Right cardiac atrium (tissue), 5 donors: ENCODE measurements around the gene ADAP1. TPM values are rescaled to one million over a fixed set of nuclear protein-coding genes. Genes with fewer than 3 reads are reported as not detected.

ENCODE experiments used
- ATAC-seq, 2 donors: fragments of 200-7000 bp; cut with Tn5 transposase; one replicate each; pipeline versions ENCODE4 v1.8.0 to v1.9.1; 2020; ENCODE audit warnings: moderate library complexity in 2 of 2, mild to moderate bottlenecking in 1 of 2
- DNase-seq, 3 donors: peaks; one replicate each; pipeline ENCODE4 v3.0.0-alpha.2; 2020
- H3K27ac ChIP-seq: one replicate; pipeline ENCODE4 v1.5.1; 2013; ENCODE audit warnings: mild to moderate bottlenecking, low read length, control low read depth, moderate library complexity
- H3K27me3 ChIP-seq: one replicate; pipeline ENCODE4 v1.6.1; 2013; ENCODE audit not compliant: control insufficient read depth, insufficient read depth
- H3K4me1 ChIP-seq: one replicate; pipeline ENCODE4 v1.6.1; 2013; ENCODE audit warnings: low read length; ENCODE audit not compliant: control insufficient read depth, insufficient read depth
- H3K4me3 ChIP-seq: one replicate; pipeline ENCODE4 v1.5.1; 2013; ENCODE audit warnings: low read length, control low read depth
- H3K9me3 ChIP-seq: one replicate; pipeline ENCODE4 v1.6.1; 2013; ENCODE audit warnings: low read length; ENCODE audit not compliant: control insufficient read depth
- WGBS: extraction: QIAGEN DNeasy Blood & Tissue Kit; methylation state at CpG from one replicate; pipeline ENCODE4 v1.1.7; 2013; 5-methylcytosine and 5-hydroxymethylcytosine counted together
- intact Hi-C, 4 donors: fragments of 100-400 bp; cut with DNase I; formaldehyde crosslinking; loops; one replicate each; pipeline versions ENCODE4 v1.11.0 to v1.14.0; 2022 to 2023
- polyA plus RNA-seq: library from polyadenylated mRNA; stranded (reverse); fragments of 200-250 nt; gene quantifications from one replicate; pipeline ENCODE4 v1.2.3, GENCODE V29; 2013
- total RNA-seq, 4 donors: library from RNA; stranded (reverse); fragmentation: NEBNext Ultra II Directional; extraction: Animal tissue kit (Norgen Biotek cat#: 25700); gene quantifications; one replicate each; pipeline ENCODE4 v1.2.1, GENCODE V29; 2021
- donor health status: healthy with polysubstance abuse.
- donor health status: DM: no; HTN: yes; CAD: no.
- donor health status: DM: no; HTN: no; CAD: no.
- donor health status: DM: no; HTN: yes; CAD: no; lungs with severe emphysema.
- donor health status: DM: yes; HTN: yes; CAD: no.

Gene ADAP1
- total and polyA plus RNA-seq, 5 donors: 4.8 to 8.4 (median 6.5) TPM

DNA sequence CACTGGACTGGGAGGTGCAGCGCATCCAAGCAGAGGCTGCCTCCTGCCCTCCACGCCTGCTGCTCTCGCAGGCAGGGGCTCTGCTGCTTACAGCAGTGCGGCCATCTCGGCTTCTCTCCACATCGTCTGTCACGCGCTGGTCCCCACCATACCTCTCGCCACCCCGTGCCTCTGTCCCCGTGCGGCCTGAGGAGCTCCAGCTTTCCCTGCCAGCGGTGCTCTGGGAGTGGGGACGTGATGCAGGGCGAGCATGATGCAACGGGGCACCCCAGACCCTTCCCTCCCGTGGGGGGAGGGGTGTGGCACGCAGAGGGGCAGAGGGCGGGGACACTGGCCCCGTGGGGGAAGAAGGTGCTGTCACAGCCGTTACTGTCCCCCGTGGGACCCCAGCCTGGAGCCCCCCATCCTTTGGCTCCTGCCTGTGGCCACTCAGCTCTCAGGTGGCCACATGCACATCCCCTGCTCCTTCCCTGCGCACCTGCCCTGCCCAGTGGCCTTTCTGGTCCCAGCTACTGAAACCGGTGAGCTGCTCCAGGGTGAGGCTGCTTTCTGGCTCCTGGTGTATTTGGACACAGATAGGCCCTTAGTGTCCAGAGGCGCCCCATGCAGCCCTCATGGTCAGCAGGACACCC is 69.1 kb downstream of the ADAP1 start:
- Histone ChIP-seq H3K27me3 (no peaks in the 10 kb centered on the region), H3K4me1 (peaks cover 7% of the 10 kb centered on the region), H3K9me3 (no peaks in the 10 kb centered on the region), H3K27ac (no peak overlapping the region), H3K4me3 (no peak overlapping the region)
- WGBS: 83% methylated on average over 25 of the region's 25 CpGs
- intact Hi-C loops: no loop called here
- no peak for ATAC-seq
- peak in 2 of 3 donors; percentile 46 to 63 for DNase-seq

DNA sequence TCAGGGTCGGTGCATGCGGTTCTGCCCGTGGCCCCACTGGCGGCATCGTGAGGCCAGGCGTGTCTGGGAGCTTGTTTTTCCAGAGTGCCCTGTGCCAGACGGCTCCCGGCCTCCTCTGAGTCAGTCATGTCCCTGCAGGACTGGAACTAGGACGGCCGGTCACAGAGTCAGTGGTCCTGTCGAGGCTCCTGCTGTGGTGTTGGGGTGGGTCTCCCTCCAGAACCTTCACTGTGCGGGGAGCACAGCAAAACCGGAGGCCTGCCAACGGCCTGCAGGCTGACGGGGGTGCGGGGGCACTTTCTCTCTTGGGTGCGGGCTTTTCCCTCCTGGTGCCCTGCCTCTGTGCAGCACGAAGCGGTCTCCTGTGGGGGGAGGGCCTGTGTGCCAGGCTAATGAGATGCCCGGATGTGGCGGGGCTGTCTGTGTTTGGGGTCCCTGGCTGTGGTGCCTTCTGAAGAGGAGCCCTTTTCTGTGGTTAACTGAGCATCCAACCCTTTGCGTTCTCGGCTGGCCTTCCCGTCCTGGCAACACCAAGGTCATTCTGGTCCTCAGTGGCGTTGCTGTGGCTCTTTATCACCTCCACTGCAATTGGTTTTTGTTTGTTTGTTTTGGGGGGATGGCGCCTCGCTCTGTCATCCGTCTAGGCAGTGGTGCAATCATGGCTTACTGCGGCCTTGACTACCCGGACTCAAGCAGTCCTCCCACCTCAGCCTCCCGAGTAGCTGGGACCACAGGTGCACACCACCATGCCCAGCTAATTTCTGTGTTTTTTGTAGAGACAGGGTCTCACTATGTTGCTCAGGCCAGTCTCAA is 70.1 kb downstream of the ADAP1 start:
- WGBS: 89% methylated on average over 31 of the region's 31 CpGs
- H3K4me3 ChIP-seq: no peak overlapping the region
- DNase-seq (peak in 2 of 3 donors; percentile 50 to 51), ATAC-seq (no peak)
- intact Hi-C loops: no loop called here
- no peak overlapping the region for H3K27ac ChIP-seq
- H3K9me3 ChIP-seq: no peaks in the 10 kb centered on the region
- H3K27me3 ChIP-seq: no peaks in the 10 kb centered on the region
- peaks cover 7% of the 10 kb centered on the region for H3K4me1 ChIP-seq

DNA sequence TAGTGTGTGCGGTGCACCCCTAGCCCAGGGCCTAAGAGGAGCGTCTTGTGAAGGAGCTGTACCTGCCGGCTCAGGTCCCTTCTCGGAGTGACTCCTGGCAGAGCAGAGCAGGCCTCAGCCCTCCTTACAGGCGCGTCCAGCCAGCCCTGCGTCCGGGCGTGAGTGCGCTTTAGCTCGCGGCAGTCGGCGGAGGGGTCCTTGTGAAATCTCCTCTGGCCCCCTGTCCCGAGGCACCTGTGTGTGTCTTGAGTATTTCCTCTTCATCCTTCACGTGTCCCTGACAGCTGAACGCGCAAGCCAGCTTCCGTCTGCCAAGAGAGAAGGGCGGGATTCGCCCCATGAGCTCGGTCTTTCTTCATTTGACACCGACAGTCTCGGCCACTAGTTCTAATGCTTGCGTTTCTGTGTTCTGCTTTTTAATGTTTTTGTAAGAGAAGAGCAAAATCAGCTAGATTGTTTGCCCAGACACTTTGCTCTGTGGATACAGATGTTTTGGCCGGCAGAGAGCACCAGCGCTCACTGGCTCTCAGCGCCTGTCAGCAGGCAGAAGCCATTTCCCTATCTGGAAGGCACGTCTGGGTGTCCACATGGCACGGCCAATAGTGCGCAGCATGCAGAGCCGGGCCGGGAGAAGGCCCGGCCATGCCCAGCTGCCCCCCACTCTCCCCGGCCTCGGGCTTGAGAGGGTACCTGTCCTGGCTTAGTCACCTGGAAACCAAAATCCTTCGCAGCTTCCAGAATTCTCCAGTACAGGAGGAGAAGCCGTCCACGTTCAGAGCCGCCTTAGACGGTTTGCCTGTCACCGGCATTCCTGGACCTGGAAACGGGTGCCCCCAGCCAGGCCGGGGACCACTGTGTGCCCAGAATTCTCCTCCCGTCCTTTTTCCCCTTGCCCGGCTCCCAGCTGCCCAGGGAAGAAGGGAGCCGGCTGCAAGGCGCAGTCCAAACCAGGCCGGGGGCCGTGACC is 71.1 kb downstream of the ADAP1 start:
- ATAC-seq (peak in 1 of 2 donors; percentile 35), DNase-seq (peak in 2 of 3 donors; percentile 56 to 61)
- Histone ChIP-seq H3K4me1 (peaks cover 7% of the 10 kb centered on the region), H3K9me3 (no peaks in the 10 kb centered on the region), H3K27ac (no peak overlapping the region), H3K27me3 (no peaks in the 10 kb centered on the region), H3K4me3 (no peak overlapping the region)
- intact Hi-C loops: no loop called here
- 80% methylated on average over 50 of the region's 50 CpGs for WGBS

DNA sequence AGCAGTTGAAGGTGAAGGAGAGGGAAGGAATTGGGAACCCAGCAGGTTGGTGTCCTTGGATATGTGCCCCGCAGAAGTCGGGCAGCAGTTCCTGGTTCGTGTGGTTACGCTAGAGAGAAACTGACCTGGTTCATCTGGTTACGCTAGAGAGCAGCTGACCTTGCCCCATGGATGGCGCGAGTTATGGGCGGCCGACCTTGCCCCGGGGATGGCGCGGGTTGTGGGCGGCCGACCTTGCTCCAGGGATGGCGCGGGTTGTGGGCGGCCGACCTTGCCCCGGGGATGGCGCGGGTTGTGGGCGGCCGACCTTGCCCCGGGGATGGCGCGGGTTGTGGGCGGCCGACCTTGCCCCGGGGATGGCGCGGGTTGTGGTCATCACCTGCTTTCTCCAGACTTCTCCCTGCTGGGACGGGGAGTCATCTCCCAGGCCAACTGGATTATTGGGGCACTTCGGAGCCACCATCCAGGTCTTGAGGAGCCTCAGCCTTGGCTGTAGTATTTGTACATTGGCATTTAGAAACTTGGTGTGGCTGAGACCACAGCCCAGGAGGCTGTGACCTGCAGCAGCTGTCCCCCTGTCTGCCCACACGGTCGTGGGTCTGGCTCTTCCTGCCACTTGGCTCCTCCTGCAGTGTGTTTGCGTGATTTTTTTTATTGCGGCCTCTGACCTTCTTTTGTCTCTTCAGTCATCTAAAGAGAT is 72.0 kb downstream of the ADAP1 start:
- intact Hi-C loops: no loop called here
- H3K27ac ChIP-seq: no peak overlapping the region
- peak in 2 of 3 donors; percentile 30 to 42 for DNase-seq

DNA sequence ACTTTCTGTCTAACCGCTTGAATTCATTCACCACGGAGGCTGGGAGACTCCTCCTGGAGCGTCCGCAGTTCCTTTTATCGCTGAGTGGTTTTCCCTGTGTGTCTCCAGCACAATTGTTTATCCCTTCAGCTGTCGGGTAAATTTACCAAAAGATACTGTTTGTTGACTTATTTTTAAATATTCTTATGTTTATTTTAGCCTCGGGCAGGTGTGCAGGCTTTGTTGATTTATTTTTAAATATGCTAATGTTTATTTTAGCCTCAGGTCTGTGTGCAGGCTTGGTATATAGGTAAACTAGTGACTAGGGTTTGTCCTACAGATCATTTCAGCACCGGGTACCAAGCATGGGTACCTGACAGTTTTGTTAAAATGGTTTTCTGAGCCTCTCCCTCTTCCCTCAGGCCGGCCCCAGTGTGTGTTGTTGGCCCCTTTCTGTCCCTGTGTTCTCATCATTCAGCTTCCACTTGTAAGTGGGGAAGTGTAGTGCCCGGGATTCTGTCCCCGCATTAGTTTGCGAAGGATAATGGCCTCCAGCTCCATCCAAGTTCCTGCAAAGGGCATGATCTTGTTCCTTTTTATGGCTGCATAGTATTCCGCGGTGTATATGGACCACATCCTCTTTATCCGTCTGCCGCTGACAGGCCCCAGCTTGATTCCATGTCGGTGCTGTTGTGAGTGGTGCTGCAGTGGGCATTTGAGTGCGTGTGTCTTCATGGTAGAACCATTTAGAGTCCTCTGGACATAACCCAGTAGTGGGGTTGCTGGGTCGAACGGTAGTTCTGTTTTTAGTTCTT is 72.8 kb downstream of the ADAP1 start:
- DNase-seq (no peak), ATAC-seq (no peak)
- Histone ChIP-seq H3K27me3 (no peaks in the 10 kb centered on the region), H3K4me3 (no peak overlapping the region), H3K9me3 (no peaks in the 10 kb centered on the region), H3K4me1 (peaks cover 10% of the 10 kb centered on the region), H3K27ac (no peak overlapping the region)
- 96% methylated on average over 20 of the region's 20 CpGs for WGBS
- intact Hi-C loops: no loop called here

More for the DNA sequence above, 72.0 kb downstream of the ADAP1 start:
- no peaks in the 10 kb centered on the region for H3K27me3 ChIP-seq
- H3K9me3 ChIP-seq: no peaks in the 10 kb centered on the region
- peaks cover 10% of the 10 kb centered on the region for H3K4me1 ChIP-seq
- WGBS: 91% methylated on average over 37 of the region's 37 CpGs
- ATAC-seq: no peak
- H3K4me3 ChIP-seq: no peak overlapping the region

DNA sequence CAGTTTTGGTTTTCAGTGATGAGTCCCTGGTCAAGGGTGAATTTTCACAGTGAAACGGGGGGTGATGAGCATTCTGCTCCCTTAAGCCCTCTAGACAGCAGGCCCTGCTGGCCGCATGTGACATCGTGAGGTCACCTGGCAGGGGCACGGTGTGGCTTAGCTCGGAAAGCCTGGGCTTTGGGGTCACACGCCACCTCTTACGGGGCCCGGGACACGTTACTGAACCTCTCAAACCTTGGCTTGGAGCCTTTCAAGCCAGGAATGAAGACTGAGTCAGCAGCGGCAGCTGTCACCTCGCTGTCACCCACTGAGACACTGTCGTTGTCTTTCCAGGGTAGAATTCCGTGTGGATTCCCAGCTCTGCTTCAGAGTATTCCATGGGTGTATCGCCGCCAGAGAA is 74.0 kb downstream of the ADAP1 start:
- Histone ChIP-seq H3K27me3 (no peaks in the 10 kb centered on the region), H3K4me1 (peaks cover 4% of the 10 kb centered on the region), H3K9me3 (no peaks in the 10 kb centered on the region), H3K27ac (peak overlapping the region; percentile 38), H3K4me3 (no peak overlapping the region)
- WGBS: 71% methylated on average over 15 of the region's 15 CpGs
- peak in 2 of 3 donors; percentile 51 to 58 for DNase-seq
- ATAC-seq: no peak
- intact Hi-C loops: no loop called here

DNA sequence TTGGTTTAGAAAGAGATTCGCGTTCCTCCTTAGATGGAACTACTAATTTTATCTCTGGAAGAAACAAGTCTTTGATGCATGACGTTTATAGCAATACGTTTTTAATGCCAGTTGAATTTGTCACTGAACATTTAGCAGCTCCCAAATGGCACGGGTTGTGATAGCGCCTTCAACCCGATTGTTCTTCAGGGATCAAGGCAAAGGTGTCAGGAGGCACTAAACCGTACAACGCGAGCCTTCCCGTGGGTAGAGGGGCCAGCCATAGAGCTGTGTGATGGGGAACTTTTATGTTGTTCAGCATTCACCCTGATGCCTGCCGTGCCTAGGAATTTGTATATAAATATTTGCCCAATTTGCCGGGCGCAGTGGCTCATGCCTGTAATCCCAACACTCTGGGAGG is 74.8 kb downstream of the ADAP1 start:
- no peaks in the 10 kb centered on the region for H3K27me3 ChIP-seq
- H3K4me1 ChIP-seq: peaks cover 4% of the 10 kb centered on the region
- H3K4me3 ChIP-seq: no peak overlapping the region
- H3K27ac ChIP-seq: no peak overlapping the region
- ATAC-seq (no peak), DNase-seq (peak in 1 of 3 donors; percentile 25)
- WGBS: 73% methylated on average over 14 of the region's 14 CpGs
- intact Hi-C loops: loop anchor here in 3 of 4 donors (5.0 to 10.0 kb wide), 4 partner anchors 55 to 555 kb away; no protein-coding TSS in a partner anchor
- no peaks in the 10 kb centered on the region for H3K9me3 ChIP-seq

DNA sequence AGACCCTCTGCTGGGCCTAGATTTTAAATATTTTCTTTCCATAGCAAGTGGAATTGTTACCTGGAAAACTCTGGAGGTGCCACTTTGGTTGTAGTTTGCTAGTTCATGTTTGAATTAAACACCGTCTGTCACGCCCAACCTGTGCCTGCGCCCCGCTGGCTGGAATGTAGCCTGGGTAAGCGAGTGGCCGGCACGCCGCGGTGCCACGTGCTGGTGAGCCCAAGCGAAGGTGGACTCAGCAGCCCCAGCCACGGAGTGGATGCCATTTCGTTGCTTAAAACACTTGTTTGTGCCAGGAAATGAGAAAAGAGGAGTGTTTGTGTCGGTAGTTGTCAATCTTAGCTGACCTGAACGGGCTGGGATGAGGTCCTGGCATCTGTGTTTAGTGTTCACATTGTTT is 75.4 kb downstream of the ADAP1 start:
- DNase-seq: peak in 1 of 3 donors; percentile 53
- Histone ChIP-seq H3K4me3 (no peak overlapping the region), H3K27me3 (no peaks in the 10 kb centered on the region), H3K9me3 (no peaks in the 10 kb centered on the region), H3K27ac (no peak overlapping the region), H3K4me1 (peaks cover 4% of the 10 kb centered on the region)
- 88% methylated on average over 15 of the region's 15 CpGs for WGBS
- ATAC-seq: no peak
- intact Hi-C loops: loop anchor here in 3 of 4 donors (5.0 to 10.0 kb wide), 4 partner anchors 54 to 554 kb away; no protein-coding TSS in a partner anchor

DNA sequence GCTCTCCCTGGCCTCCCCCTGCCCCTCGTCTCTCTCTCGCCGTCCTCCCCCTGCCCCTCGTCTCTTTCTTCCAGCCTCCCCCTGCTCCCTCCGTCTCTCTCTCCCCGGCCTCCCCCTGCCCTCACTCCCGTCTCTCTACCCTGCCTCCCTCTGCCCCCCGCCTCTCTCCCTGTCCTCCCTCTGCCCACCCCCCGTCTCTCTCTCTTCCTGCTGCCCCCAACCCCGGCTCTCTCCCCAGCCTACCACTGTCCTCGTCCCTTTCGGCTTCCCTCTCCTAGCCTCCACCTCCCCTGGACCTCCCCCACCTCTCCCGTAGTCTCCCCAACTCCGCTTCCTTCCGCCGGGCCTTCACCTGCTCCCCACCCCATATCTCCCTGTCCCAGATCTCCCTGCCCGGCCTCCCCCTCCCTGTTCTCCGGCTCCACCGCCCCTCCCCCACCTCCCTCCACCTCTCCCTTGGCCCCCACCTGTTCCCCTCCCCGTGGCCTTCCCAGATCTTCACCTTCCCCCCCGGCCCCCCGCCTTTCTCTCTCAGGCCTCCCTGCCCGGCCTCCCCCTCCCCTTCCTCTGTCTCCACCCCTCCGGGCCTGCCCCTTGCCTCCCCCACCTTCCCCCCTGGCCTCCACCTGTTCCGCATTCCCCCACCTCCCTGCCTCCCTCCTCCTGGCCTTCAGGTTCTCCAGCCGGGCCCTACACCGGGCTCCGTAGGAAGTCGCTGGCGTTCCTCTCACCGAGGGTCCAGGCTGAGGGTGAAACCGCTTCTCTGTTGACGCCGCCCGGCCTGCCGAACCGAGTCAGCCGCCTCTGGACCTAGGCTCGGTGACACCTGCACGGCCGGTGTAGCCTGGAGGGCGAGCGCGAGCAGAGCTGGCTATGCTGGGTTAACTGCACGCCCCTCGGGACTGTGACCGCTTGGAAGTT is 76.9 kb downstream of the ADAP1 start:
- WGBS: 23% methylated on average over 47 of the region's 47 CpGs
- peak in 2 of 3 donors; percentile 70 to 72 for DNase-seq
- peak overlapping the region; percentile 87 for H3K4me3 ChIP-seq
- intact Hi-C loops: loop anchor here in 3 of 4 donors (5.0 to 10.0 kb wide), 4 partner anchors 53 to 553 kb away; no protein-coding TSS in a partner anchor
- H3K9me3 ChIP-seq: no peaks in the 10 kb centered on the region
- ATAC-seq: no peak
- peaks cover 2% of the 10 kb centered on the region for H3K4me1 ChIP-seq
- H3K27ac ChIP-seq: peak overlapping the region; percentile 81
- H3K27me3 ChIP-seq: no peaks in the 10 kb centered on the region
